OCI-LY3 (cell line): ENCODE results near the gene GLRA1.

Experiments used
- EZH2phosphoT487 ChIP-seq: fragments of 200-600 bp; shearing (Covaris generic); IDR thresholded peaks from 2 replicates; pipeline ENCODE4 v1.6.1; 2018; ENCODE audit warnings: antibody characterized with exemption, mixed run types, low read depth
- TF ChIP-seq, protein P1 (sequence below): fragments of 200-600, 300-600 bp; sonication (generic); IDR thresholded peaks from 2 replicates; pipeline ENCODE4 v1.5.1; 2014; ENCODE audit warnings: antibody characterized with exemption, low read length, low read depth

GRCh38 chr5:151772846-151773561, 151.6 kb downstream of the GLRA1 start:
- TF ChIP-seq, protein P1, sequence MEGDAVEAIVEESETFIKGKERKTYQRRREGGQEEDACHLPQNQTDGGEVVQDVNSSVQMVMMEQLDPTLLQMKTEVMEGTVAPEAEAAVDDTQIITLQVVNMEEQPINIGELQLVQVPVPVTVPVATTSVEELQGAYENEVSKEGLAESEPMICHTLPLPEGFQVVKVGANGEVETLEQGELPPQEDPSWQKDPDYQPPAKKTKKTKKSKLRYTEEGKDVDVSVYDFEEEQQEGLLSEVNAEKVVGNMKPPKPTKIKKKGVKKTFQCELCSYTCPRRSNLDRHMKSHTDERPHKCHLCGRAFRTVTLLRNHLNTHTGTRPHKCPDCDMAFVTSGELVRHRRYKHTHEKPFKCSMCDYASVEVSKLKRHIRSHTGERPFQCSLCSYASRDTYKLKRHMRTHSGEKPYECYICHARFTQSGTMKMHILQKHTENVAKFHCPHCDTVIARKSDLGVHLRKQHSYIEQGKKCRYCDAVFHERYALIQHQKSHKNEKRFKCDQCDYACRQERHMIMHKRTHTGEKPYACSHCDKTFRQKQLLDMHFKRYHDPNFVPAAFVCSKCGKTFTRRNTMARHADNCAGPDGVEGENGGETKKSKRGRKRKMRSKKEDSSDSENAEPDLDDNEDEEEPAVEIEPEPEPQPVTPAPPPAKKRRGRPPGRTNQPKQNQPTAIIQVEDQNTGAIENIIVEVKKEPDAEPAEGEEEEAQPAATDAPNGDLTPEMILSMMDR = no peak
- no peak for TF ChIP-seq EZH2phosphoT487
